ENCODE results near the gene BMAL1.

DNA sequence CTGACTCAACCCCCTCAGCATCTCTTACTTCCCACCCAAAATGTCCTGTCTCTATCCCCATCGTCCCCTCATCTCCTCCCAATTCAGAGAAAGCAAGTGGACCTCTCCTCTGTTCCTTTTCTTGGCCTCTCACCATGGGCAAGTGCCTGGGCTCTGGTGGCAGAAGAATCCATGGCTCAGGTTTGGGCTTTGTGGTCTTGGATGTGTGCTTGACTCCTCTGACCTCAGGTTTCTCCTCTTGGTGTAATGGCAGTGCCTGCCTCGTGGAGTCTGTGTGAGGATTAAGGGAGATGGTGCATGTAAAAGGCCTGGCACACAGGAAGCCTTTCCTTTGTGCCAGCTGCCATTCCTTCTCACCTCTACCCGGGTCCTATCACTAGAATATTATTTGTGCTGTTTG is 3.2 kb downstream of the BMAL1 start:
- TF ChIP-seq CTCF (IDR thresholded peaks at IDR 0.05 in 8 of 11, conservative IDR thresholded peaks at IDR 0.05 in 3 of 11), result no peak
- TF ChIP-seq POLR2A (IDR thresholded peaks at IDR 0.05), result no peak
